Loucy (cell line): ENCODE measurements around the gene DIP2B.

ENCODE experiments used
- EZH2phosphoT487 ChIP-seq: fragments of 200-600 bp; IDR thresholded peaks from 2 replicates; pipeline ENCODE4 v1.6.1; 2018; ENCODE audit warnings: antibody characterized with exemption, mild to moderate bottlenecking, moderate library complexity, borderline replicate concordance
- TF ChIP-seq, protein P1 (sequence below): fragments of 200-600 bp; sonication (generic); conservative IDR thresholded peaks from 2 replicates; pipeline ENCODE4 v1.5.1; 2014; ENCODE audit warnings: mild to moderate bottlenecking, antibody characterized with exemption, low read length

GRCh38 chr12:50609292-50609874 lies 104.6 kb downstream of the DIP2B start:
- TF ChIP-seq EZH2phosphoT487: no peak
- TF ChIP-seq, protein P1, sequence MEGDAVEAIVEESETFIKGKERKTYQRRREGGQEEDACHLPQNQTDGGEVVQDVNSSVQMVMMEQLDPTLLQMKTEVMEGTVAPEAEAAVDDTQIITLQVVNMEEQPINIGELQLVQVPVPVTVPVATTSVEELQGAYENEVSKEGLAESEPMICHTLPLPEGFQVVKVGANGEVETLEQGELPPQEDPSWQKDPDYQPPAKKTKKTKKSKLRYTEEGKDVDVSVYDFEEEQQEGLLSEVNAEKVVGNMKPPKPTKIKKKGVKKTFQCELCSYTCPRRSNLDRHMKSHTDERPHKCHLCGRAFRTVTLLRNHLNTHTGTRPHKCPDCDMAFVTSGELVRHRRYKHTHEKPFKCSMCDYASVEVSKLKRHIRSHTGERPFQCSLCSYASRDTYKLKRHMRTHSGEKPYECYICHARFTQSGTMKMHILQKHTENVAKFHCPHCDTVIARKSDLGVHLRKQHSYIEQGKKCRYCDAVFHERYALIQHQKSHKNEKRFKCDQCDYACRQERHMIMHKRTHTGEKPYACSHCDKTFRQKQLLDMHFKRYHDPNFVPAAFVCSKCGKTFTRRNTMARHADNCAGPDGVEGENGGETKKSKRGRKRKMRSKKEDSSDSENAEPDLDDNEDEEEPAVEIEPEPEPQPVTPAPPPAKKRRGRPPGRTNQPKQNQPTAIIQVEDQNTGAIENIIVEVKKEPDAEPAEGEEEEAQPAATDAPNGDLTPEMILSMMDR: no peak
